Measurements from ENCODE around the gene SLC22A31.

The SLC22A31 gene

GRCh38 chr16:89216315-89217137 lies 16.2 kb upstream of the SLC22A31 start:
- FAIRE-seq = peak; percentile 93

- FAIRE-seq = no peak
These were observed 10.7 kb upstream of the SLC22A31 start for GRCh38 chr16:89210904-89211515.

GRCh38 chr16:89210165-89210903 lies 10.0 kb upstream of the SLC22A31 start:
- FAIRE-seq = no peak

GRCh38 chr16:89209522-89210044 lies 9.2 kb upstream of the SLC22A31 start:
- no peak for FAIRE-seq

GRCh38 chr16:89207993-89208392 lies 7.7 kb upstream of the SLC22A31 start:
- FAIRE-seq = no peak

GRCh38 chr16:89202422-89203215 lies 2.3 kb upstream of the SLC22A31 start:
- FAIRE-seq = no peak

- FAIRE-seq = no peak
These were observed 1.4 kb upstream of the SLC22A31 start for GRCh38 chr16:89201439-89202377.

GRCh38 chr16:89200850-89201411 lies 594 bp upstream of the SLC22A31 start:
- no peak for FAIRE-seq

- no peak for FAIRE-seq
These were observed 855 bp downstream of the SLC22A31 start for GRCh38 chr16:89199241-89200123.

- no peak for FAIRE-seq
These were observed 1.7 kb downstream of the SLC22A31 start for GRCh38 chr16:89198417-89199240.

GRCh38 chr16:89197633-89198416 lies 2.5 kb downstream of the SLC22A31 start:
- no peak for FAIRE-seq

- FAIRE-seq = no peak
These were observed 3.2 kb downstream of the SLC22A31 start for GRCh38 chr16:89197033-89197632.

GRCh38 chr16:89195521-89196171 lies 4.7 kb downstream of the SLC22A31 start:
- no peak for FAIRE-seq

GRCh38 chr16:89194340-89195311 lies 5.7 kb downstream of the SLC22A31 start:
- FAIRE-seq = no peak

- FAIRE-seq = no peak
These were observed 6.6 kb downstream of the SLC22A31 start for GRCh38 chr16:89193576-89194293.

Measured in islet of Langerhans (tissue), 1 donor.